IMR-90 (cell line): ENCODE data around the gene FGB. TPM values are rescaled to one million over a fixed set of nuclear protein-coding genes. Genes with fewer than 3 reads are reported as not detected.

ENCODE experiments used
- ATAC-seq: fragments of 200-7000 bp; cut with Tn5 transposase; 2 replicates; pipeline ENCODE4 v1.9.1; 2020; ENCODE audit warnings: low read depth, mild to moderate bottlenecking, moderate library complexity
- BruUV-seq: library from RNA; stranded (reverse); fragments of 400-500 nt; replicated peaks from 2 replicates; lab custom pipeline; 2021; lab: Mats Ljungman, UMichigan
- CTCF ChIA-PET: fragments of 300-600 bp; formaldehyde crosslinking; extraction: SDS; loops from one replicate; lab custom pipeline; 2021; ENCODE audit warnings: antibody characterized with exemption; lab: Yijun Ruan, JAX
- POLR2A ChIA-PET: fragments of 300-600 bp; sonication (Branson Sonifier 250); formaldehyde crosslinking; loops from one replicate; lab custom pipeline; 2022; ENCODE audit warnings: antibody characterized with exemption; ENCODE audit not compliant: unreplicated experiment; lab: Charles Lee
- DNase-seq: peaks from one replicate; pipeline ENCODE4 v3.0.0; 2013
- H2AFZ ChIP-seq: replicated peaks from 2 replicates; pipeline ENCODE3; 2013; ENCODE audit warnings: low read length, mild to moderate bottlenecking; ENCODE audit not compliant: poor library complexity
- H2AK5ac ChIP-seq: 2 replicates; pipeline ENCODE4 v1.6.1; 2013; ENCODE audit warnings: low read depth, low read length, inconsistent platforms
- H2AK9ac ChIP-seq: replicated peaks from 2 replicates; pipeline ENCODE3; 2013; ENCODE audit warnings: mild to moderate bottlenecking, low read depth, low read length, moderate library complexity; ENCODE audit not compliant: poor library complexity
- H2BK120ac ChIP-seq: 2 replicates; pipeline ENCODE4 v1.6.1; 2013; ENCODE audit warnings: low read depth, low read length, inconsistent platforms
- H2BK15ac ChIP-seq: 3 replicates; pipeline ENCODE4 v1.6.1; 2013; ENCODE audit warnings: low read depth, low read length, inconsistent platforms
- H2BK20ac ChIP-seq: 2 replicates; pipeline ENCODE4 v1.6.1; 2013; ENCODE audit warnings: low read depth, mild to moderate bottlenecking, inconsistent platforms, low read length, moderate library complexity
- H2BK5ac ChIP-seq: 2 replicates; pipeline ENCODE4 v1.6.1; 2013; ENCODE audit warnings: mild to moderate bottlenecking, low read depth, low read length, inconsistent platforms; ENCODE audit not compliant: poor library complexity, severe bottlenecking
- H3K14ac ChIP-seq: replicated peaks from 2 replicates; pipeline ENCODE4 v1.6.1; 2013; ENCODE audit warnings: low read depth, low read length, inconsistent platforms
- H3K18ac ChIP-seq: 2 replicates; pipeline ENCODE4 v1.6.1; 2013; ENCODE audit warnings: low read depth, low read length, control low read depth
- H3K23ac ChIP-seq: 2 replicates; pipeline ENCODE4 v1.6.1; 2013; ENCODE audit warnings: low read depth, low read length, inconsistent platforms
- H3K27ac ChIP-seq: 2 replicates; pipeline ENCODE4 v1.5.1; 2013; ENCODE audit warnings: mild to moderate bottlenecking, control low read depth, low read length; ENCODE audit not compliant: insufficient read depth
- H3K27me3 ChIP-seq: 2 replicates; pipeline ENCODE4 v1.6.1; 2013; ENCODE audit warnings: low read length; ENCODE audit not compliant: control insufficient read depth, insufficient read depth
- H3K36me3 ChIP-seq: 2 replicates; pipeline ENCODE4 v1.6.1; 2013; ENCODE audit warnings: low read length, mixed read lengths; ENCODE audit not compliant: control insufficient read depth, insufficient read depth
- H3K4ac ChIP-seq: 2 replicates; pipeline ENCODE4 v1.6.1; 2013; ENCODE audit warnings: low read depth, low read length, inconsistent platforms
- H3K4me1 ChIP-seq: 2 replicates; pipeline ENCODE4 v1.6.1; 2013; ENCODE audit warnings: low read length, mixed read lengths; ENCODE audit not compliant: control insufficient read depth, insufficient read depth
- H3K4me2 ChIP-seq: 2 replicates; pipeline ENCODE4 v1.6.1; 2013; ENCODE audit warnings: low read depth, mild to moderate bottlenecking, control low read depth, low read length, moderate library complexity
- H3K4me3 ChIP-seq: 2 replicates; pipeline ENCODE4 v1.5.1; 2013; ENCODE audit warnings: low read depth, mild to moderate bottlenecking, control low read depth, low read length, moderate library complexity; ENCODE audit not compliant: insufficient read depth
- H3K56ac ChIP-seq: 2 replicates; pipeline ENCODE4 v1.6.1; 2013; ENCODE audit warnings: low read length, inconsistent platforms; ENCODE audit not compliant: insufficient read depth; ENCODE audit errors: extremely low read depth
- H3K79me1 ChIP-seq, 2 experiments: 2 replicates each; pipeline ENCODE4 v1.6.1; 2013; ENCODE audit warnings: low read length in 2 of 2, inconsistent platforms in 1 of 2, low read depth in 1 of 2
- H3K9ac ChIP-seq: 2 replicates; pipeline ENCODE4 v1.6.1; 2013; ENCODE audit warnings: low read depth, low read length, control low read depth
- H3K9me1 ChIP-seq: 2 replicates; pipeline ENCODE4 v1.6.1; 2013; ENCODE audit warnings: low read length, inconsistent platforms; ENCODE audit not compliant: insufficient read depth
- H3K9me3 ChIP-seq: 2 replicates; pipeline ENCODE4 v1.6.1; 2013; ENCODE audit warnings: low read length; ENCODE audit not compliant: control insufficient read depth, insufficient read depth
- H4K20me1 ChIP-seq: 2 replicates; pipeline ENCODE4 v1.6.1; 2013; ENCODE audit warnings: low read length, inconsistent platforms; ENCODE audit not compliant: insufficient read depth
- H4K5ac ChIP-seq: 2 replicates; pipeline ENCODE4 v1.6.1; 2013; ENCODE audit warnings: mild to moderate bottlenecking, low read depth, low read length, control low read depth
- H4K8ac ChIP-seq, 2 experiments: 2 replicates each; pipeline ENCODE4 v1.6.1; 2013; ENCODE audit warnings: low read depth in 2 of 2, low read length in 2 of 2, control low read depth in 1 of 2, inconsistent platforms in 1 of 2
- H4K91ac ChIP-seq: 2 replicates; pipeline ENCODE4 v1.6.1; 2013; ENCODE audit warnings: low read depth, low read length, inconsistent platforms; ENCODE audit not compliant: insufficient read depth
- BHLHE40 ChIP-seq: fragments of 150-350 bp; IDR thresholded peaks from 2 replicates; pipeline ENCODE4 v1.6.1; 2016; ENCODE audit warnings: mild to moderate bottlenecking, low read depth, low read length
- CEBPB ChIP-seq: IDR thresholded peaks from 2 replicates; pipeline ENCODE4 v1.6.1; 2012; ENCODE audit warnings: low read depth, low read length, improper control_type of control experiment
- CHD1 ChIP-seq: IDR thresholded peaks from 2 replicates; pipeline ENCODE4 v1.6.1; 2012; ENCODE audit warnings: low read depth, low read length, improper control_type of control experiment
- FOS ChIP-seq: fragments of 150-350 bp; IDR thresholded peaks from 2 replicates; pipeline ENCODE4 v1.6.1; 2016; ENCODE audit warnings: low read depth, low read length
- MAFK ChIP-seq: IDR thresholded peaks from 2 replicates; pipeline ENCODE4 v1.6.1; 2012; ENCODE audit warnings: low read depth, low read length, improper control_type of control experiment
- MAZ ChIP-seq: IDR thresholded peaks from 2 replicates; pipeline ENCODE4 v1.6.1; 2012; ENCODE audit warnings: low read depth, mild to moderate bottlenecking, low read length, improper control_type of control experiment, moderate library complexity, borderline replicate concordance
- MXI1 ChIP-seq: IDR thresholded peaks from 2 replicates; pipeline ENCODE4 v1.6.1; 2012; ENCODE audit warnings: low read depth, mild to moderate bottlenecking, low read length, moderate library complexity, borderline replicate concordance
- NFE2L2 ChIP-seq: fragments of 150-350 bp; IDR thresholded peaks from 2 replicates; pipeline ENCODE4 v1.6.1; 2016; ENCODE audit warnings: low read depth, mild to moderate bottlenecking, low read length
- POLR2A ChIP-seq: IDR thresholded peaks from 2 replicates; pipeline ENCODE4 v1.6.1; 2012; ENCODE audit warnings: mild to moderate bottlenecking, low read depth, low read length
- RAD21 ChIP-seq: IDR thresholded peaks from 2 replicates; pipeline ENCODE4 v1.6.1; 2012; ENCODE audit warnings: low read length, improper control_type of control experiment
- RCOR1 ChIP-seq: IDR thresholded peaks from 2 replicates; pipeline ENCODE4 v1.6.1; 2012; ENCODE audit warnings: mild to moderate bottlenecking, low read length, improper control_type of control experiment; ENCODE audit not compliant: insufficient replicate concordance
- RFX5 ChIP-seq: IDR thresholded peaks from 2 replicates; pipeline ENCODE4 v1.8.0; 2012; ENCODE audit warnings: low read depth, mild to moderate bottlenecking, low read length, moderate library complexity
- SMC3 ChIP-seq: fragments of 150-350 bp; IDR thresholded peaks from 2 replicates; pipeline ENCODE4 v1.6.1; 2016; ENCODE audit warnings: low read depth, mild to moderate bottlenecking, antibody characterized with exemption, low read length, moderate library complexity
- WGBS, 2 experiments: methylation state at CpG; one replicate each; pipeline versions ENCODE4 v1.1.5 to v1.1.7; 2013; ENCODE audit warnings: missing lambda C conversion rate in 2 of 2; ENCODE audit not compliant: insufficient read length in 1 of 2; ENCODE audit errors: extremely low coverage in 2 of 2; 5-methylcytosine and 5-hydroxymethylcytosine counted together
- dilution Hi-C: fragments of 300-500 bp; cut with HindIII; formaldehyde crosslinking; loops from one replicate; pipeline ENCODE4 v1.14.3; 2018; ENCODE audit warnings: low sequenced_read_pairs; ENCODE audit not compliant: unreplicated experiment
- in situ Hi-C: fragments of 300-500 bp; cut with MboI; formaldehyde crosslinking; loops from 3 replicates; pipeline ENCODE4 v1.14.3; 2019; ENCODE audit warnings: low sequenced_read_pairs, inconsistent platforms, mixed read lengths
- intact Hi-C: fragments of 100-400 bp; cut with micrococcal nuclease; formaldehyde crosslinking; loops from 2 replicates; pipeline ENCODE4 v1.10.0; 2022
- polyA plus RNA-seq, 3 experiments: library from polyadenylated mRNA; depleted of rRNA; stranded (reverse); fragments of >200 nt; gene quantifications; 2 replicates each; pipeline ENCODE4 v1.2.3, GENCODE V29; 2012; ENCODE audit warnings: low replicate concordance in 1 of 3
- total RNA-seq: library from RNA; depleted of rRNA; stranded (reverse); fragments of >200 nt; gene quantifications from 2 replicates; pipeline ENCODE4 v1.2.3, GENCODE V29; 2012
- TF ChIP-seq, protein P1 (sequence below): fragments of 150-350 bp; IDR thresholded peaks from 2 replicates; pipeline ENCODE4 v1.6.1; 2016; ENCODE audit warnings: low read depth, mild to moderate bottlenecking, low read length, moderate library complexity, borderline replicate concordance
- TF ChIP-seq, protein P2 (sequence below): fragments of 150-350 bp; IDR thresholded peaks from 2 replicates; pipeline ENCODE4 v1.6.1; 2017; ENCODE audit warnings: mild to moderate bottlenecking, antibody characterized with exemption, low read length, low read depth
- TF ChIP-seq, protein P3 (sequence below): conservative IDR thresholded peaks from 2 replicates; pipeline ENCODE4 v1.5.1; 2012; ENCODE audit warnings: mild to moderate bottlenecking, low read depth, low read length, improper control_type of control experiment

FGB gene
- total and polyA plus RNA-seq, 2 of the 4 experiments (the other 2 are of a cell fraction), result not detected

DNA sequence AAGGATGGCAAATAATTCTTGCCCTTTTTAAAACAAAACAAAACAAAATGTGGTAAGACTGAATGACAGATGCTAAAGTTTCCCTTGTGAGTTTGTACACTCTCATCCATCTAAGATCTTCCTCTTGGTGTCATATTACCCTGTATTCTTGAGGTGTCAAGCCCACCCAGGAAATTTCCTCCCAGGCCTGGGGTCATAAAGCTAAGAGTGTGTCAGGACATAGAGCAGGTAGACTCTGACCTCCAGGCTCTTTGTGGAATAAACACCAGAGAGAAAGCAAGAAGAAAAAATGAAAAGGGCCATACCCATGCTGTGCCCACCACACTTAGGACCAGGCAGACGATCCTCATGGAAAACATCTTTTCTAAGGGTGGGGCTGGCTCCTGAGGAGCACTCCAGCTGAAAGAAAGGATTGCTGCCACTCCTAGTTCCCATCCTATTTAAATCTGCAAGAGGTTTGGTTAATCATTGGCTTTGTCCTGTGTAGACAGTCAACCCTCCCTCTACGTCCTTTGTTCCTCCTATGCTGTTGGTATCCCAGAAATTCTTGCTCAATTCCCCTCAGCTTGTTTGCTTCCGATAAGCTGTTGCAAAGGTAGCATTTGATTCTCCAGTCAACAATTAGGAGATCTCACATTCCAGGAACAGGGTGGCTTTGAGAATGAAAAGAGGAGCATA, 27.7 kb downstream of the FGB start, which contains the start of gene FGA:
FGA (minus strand) TSS at position 414 of the 678 bp plus-strand sequence; CDS start at position 359, 55 bp downstream.
- no peak within 1 kb of the TSS for H3K14ac ChIP-seq
- no peaks in the 10 kb centered on the region for H3K9me3 ChIP-seq
- ChIA-PET CTCF (no interaction called here), POLR2A (no interaction called here)
- H3K4me2 ChIP-seq, result no peak within 1 kb of the TSS
- H3K36me3 ChIP-seq, result no peaks in the 10 kb centered on the region
- no peak for ATAC-seq
- H2AK5ac ChIP-seq, result no peak within 1 kb of the TSS
- H3K9ac ChIP-seq, result no peak within 1 kb of the TSS
- H2AFZ ChIP-seq, result no peak within 1 kb of the TSS
- dilution Hi-C loops, result no loop called here
- H2BK5ac ChIP-seq, result no peak within 1 kb of the TSS
- no peak within 1 kb of the TSS for H3K18ac ChIP-seq
- H3K9me1 ChIP-seq, result no peaks in the 10 kb centered on the region
- no peak within 1 kb of the TSS for H4K5ac ChIP-seq
- no peak for TF ChIP-seq RFX5
- TF ChIP-seq RCOR1, result no peak
- TF ChIP-seq, protein P1, sequence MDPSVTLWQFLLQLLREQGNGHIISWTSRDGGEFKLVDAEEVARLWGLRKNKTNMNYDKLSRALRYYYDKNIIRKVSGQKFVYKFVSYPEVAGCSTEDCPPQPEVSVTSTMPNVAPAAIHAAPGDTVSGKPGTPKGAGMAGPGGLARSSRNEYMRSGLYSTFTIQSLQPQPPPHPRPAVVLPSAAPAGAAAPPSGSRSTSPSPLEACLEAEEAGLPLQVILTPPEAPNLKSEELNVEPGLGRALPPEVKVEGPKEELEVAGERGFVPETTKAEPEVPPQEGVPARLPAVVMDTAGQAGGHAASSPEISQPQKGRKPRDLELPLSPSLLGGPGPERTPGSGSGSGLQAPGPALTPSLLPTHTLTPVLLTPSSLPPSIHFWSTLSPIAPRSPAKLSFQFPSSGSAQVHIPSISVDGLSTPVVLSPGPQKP, result no peak
- no peak for TF ChIP-seq POLR2A
- TF ChIP-seq MAFK, result no peak
- TF ChIP-seq SMC3, result no peak
- TF ChIP-seq MAZ, result no peak
- TF ChIP-seq NFE2L2, result no peak
- TF ChIP-seq, protein P2, sequence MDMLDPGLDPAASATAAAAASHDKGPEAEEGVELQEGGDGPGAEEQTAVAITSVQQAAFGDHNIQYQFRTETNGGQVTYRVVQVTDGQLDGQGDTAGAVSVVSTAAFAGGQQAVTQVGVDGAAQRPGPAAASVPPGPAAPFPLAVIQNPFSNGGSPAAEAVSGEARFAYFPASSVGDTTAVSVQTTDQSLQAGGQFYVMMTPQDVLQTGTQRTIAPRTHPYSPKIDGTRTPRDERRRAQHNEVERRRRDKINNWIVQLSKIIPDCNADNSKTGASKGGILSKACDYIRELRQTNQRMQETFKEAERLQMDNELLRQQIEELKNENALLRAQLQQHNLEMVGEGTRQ, result no peak
- TF ChIP-seq CEBPB, result no peak
- no peak for TF ChIP-seq FOS
- TF ChIP-seq BHLHE40, result no peak
- TF ChIP-seq, protein P3, sequence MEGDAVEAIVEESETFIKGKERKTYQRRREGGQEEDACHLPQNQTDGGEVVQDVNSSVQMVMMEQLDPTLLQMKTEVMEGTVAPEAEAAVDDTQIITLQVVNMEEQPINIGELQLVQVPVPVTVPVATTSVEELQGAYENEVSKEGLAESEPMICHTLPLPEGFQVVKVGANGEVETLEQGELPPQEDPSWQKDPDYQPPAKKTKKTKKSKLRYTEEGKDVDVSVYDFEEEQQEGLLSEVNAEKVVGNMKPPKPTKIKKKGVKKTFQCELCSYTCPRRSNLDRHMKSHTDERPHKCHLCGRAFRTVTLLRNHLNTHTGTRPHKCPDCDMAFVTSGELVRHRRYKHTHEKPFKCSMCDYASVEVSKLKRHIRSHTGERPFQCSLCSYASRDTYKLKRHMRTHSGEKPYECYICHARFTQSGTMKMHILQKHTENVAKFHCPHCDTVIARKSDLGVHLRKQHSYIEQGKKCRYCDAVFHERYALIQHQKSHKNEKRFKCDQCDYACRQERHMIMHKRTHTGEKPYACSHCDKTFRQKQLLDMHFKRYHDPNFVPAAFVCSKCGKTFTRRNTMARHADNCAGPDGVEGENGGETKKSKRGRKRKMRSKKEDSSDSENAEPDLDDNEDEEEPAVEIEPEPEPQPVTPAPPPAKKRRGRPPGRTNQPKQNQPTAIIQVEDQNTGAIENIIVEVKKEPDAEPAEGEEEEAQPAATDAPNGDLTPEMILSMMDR, result no peak
- TF ChIP-seq MXI1, result no peak
- TF ChIP-seq RAD21, result no peak
- TF ChIP-seq CHD1, result no peak
- no CpG with 5 or more reads among the region's 3 CpGs for WGBS, 2 experiments
- no peak within 1 kb of the TSS for H3K4ac ChIP-seq
- intact Hi-C loops, result no loop called here
- DNase-seq, result no peak
- H3K27ac ChIP-seq, result no peak within 1 kb of the TSS
- H4K20me1 ChIP-seq, result no peaks in the 10 kb centered on the region
- BruUV-seq, result no TSS peak
- H2BK20ac ChIP-seq, result no peak within 1 kb of the TSS
- H3K56ac ChIP-seq, result no peak within 1 kb of the TSS
- no peak within 1 kb of the TSS for H2BK15ac ChIP-seq
- no peaks in the 10 kb centered on the region for H3K4me1 ChIP-seq
- H3K79me1 ChIP-seq, result no peaks in the 10 kb centered on the region
- in situ Hi-C loops, result no loop called here
- H2AK9ac ChIP-seq, result no peak within 1 kb of the TSS
- H2BK120ac ChIP-seq, result no peak within 1 kb of the TSS
- no peak within 1 kb of the TSS for H3K23ac ChIP-seq
- H4K8ac ChIP-seq, result no peak within 1 kb of the TSS
- H3K4me3 ChIP-seq, result no peak within 1 kb of the TSS
- no peaks in the 10 kb centered on the region for H3K27me3 ChIP-seq
- no peak within 1 kb of the TSS for H4K91ac ChIP-seq
